ENCODE results near the gene IL1F10. TPM values are rescaled to one million over a fixed set of nuclear protein-coding genes. Genes with fewer than 3 reads are reported as not detected.

IL1F10 gene
- total RNA-seq, 2 experiments from 2014 or later = not detected

DNA sequence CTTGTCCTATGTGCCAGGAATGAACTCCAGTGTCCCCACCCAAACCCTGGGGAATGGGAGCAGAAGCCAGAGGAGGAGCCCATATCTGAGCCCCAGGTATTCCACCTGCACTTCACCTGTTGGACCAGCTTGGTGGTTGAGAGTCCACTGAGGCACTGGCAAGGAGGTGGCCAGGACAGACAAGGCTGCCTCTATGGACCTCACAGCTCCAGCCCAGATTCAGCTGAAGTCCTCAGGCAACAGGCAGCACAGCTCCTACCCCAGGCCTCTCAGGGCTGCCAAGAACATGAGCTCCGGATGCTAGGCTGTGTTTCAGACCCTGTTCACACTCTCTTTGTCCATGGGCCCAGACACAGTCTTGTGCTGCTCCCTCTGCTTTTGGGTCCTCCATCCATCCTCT, 2.9 kb upstream of the IL1F10 start:
- H3K9me2 ChIP-seq (ENCODE audit: insufficient read depth, low read length) = no peaks in the 10 kb centered on the region
- TF ChIP-seq, protein P1, sequence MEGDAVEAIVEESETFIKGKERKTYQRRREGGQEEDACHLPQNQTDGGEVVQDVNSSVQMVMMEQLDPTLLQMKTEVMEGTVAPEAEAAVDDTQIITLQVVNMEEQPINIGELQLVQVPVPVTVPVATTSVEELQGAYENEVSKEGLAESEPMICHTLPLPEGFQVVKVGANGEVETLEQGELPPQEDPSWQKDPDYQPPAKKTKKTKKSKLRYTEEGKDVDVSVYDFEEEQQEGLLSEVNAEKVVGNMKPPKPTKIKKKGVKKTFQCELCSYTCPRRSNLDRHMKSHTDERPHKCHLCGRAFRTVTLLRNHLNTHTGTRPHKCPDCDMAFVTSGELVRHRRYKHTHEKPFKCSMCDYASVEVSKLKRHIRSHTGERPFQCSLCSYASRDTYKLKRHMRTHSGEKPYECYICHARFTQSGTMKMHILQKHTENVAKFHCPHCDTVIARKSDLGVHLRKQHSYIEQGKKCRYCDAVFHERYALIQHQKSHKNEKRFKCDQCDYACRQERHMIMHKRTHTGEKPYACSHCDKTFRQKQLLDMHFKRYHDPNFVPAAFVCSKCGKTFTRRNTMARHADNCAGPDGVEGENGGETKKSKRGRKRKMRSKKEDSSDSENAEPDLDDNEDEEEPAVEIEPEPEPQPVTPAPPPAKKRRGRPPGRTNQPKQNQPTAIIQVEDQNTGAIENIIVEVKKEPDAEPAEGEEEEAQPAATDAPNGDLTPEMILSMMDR (conservative IDR thresholded peaks at IDR 0.05; ENCODE audit: low read length) = no peak
- no peak for TF ChIP-seq EZH2phosphoT487 (IDR thresholded peaks at IDR 0.05; ENCODE audit: borderline replicate concordance, low read depth, low read length)
- no peak overlapping the region for H3K27ac ChIP-seq (ENCODE audit: low read depth, low read length, poor library complexity, severe bottlenecking)
- no peaks in the 10 kb centered on the region for H3K79me2 ChIP-seq (ENCODE audit: insufficient read depth, low read depth, low read length)
- ChIA-PET POLR2A (no interaction called here), CTCF (ENCODE audit: unreplicated experiment) (no interaction called here)
- H3K4me3 ChIP-seq (ENCODE audit: low read depth, low read length, poor library complexity, severe bottlenecking) = no peak overlapping the region
- H3K36me3 ChIP-seq (ENCODE audit: insufficient read depth, low read length) = no peaks in the 10 kb centered on the region
- H3K4me2 ChIP-seq (ENCODE audit: low read length) = no peak overlapping the region
- DNase-seq (ENCODE audit: low spot score) = no peak
- no peaks in the 10 kb centered on the region for H3K9me3 ChIP-seq (ENCODE audit: low read length)
- no peak overlapping the region for H2AFZ ChIP-seq (ENCODE audit: low read length)
- H3K4me1 ChIP-seq (ENCODE audit: insufficient read depth, low read length, poor library complexity, severe bottlenecking) = no peaks in the 10 kb centered on the region
- intact Hi-C loops (cut with micrococcal nuclease; ENCODE audit: unreplicated experiment) = no loop called here
- no peaks in the 10 kb centered on the region for H4K20me1 ChIP-seq (ENCODE audit: insufficient read depth, low read length)
- no TSS peak for BruUV-seq (replicated peaks)

DNA sequence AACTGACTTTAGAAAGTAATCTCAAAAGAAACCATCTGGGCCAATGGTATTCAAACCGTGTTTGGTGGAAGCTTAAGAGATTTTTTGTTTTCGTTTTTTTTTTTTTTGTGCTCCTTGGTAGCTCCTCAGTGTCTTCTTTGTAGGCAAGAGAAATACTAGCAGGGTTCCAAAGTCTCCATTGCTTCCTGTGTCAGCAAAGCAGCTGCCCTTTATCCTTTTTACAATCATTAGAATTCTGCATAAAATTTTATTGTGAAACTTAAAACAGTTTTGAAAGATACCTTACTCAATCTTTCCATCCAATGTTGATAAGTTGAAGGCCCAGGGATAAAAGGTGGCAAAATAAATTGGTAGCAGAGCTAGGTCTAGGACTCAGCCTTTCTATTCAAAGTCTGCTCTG, 479 bp downstream of the IL1F10 start:
- no peak for DNase-seq (ENCODE audit: low spot score)
- no peaks in the 10 kb centered on the region for H3K36me3 ChIP-seq (ENCODE audit: insufficient read depth, low read length)
- TF ChIP-seq, protein P1 (conservative IDR thresholded peaks at IDR 0.05; ENCODE audit: low read length) = no peak
- TF ChIP-seq EZH2phosphoT487 (IDR thresholded peaks at IDR 0.05; ENCODE audit: borderline replicate concordance, low read depth, low read length) = no peak
- CTCF ChIA-PET (ENCODE audit: unreplicated experiment) = no interaction called here
- H3K4me1 ChIP-seq (ENCODE audit: insufficient read depth, low read length, poor library complexity, severe bottlenecking) = no peaks in the 10 kb centered on the region
- H3K4me3 ChIP-seq (ENCODE audit: low read depth, low read length, poor library complexity, severe bottlenecking) = no peak overlapping the region
- no peak overlapping the region for H3K27ac ChIP-seq (ENCODE audit: low read depth, low read length, poor library complexity, severe bottlenecking)
- H3K79me2 ChIP-seq (ENCODE audit: insufficient read depth, low read depth, low read length) = no peaks in the 10 kb centered on the region
- no peaks in the 10 kb centered on the region for H3K9me2 ChIP-seq (ENCODE audit: insufficient read depth, low read length)
- H3K9me3 ChIP-seq (ENCODE audit: low read length) = no peaks in the 10 kb centered on the region
- no peak overlapping the region for H2AFZ ChIP-seq (ENCODE audit: low read length)
- BruUV-seq (replicated peaks) = no TSS peak
- H4K20me1 ChIP-seq (ENCODE audit: insufficient read depth, low read length) = no peaks in the 10 kb centered on the region
- intact Hi-C loops (cut with micrococcal nuclease; ENCODE audit: unreplicated experiment) = no loop called here
- POLR2A ChIA-PET = no interaction called here
- H3K4me2 ChIP-seq (ENCODE audit: low read length) = no peak overlapping the region

DNA sequence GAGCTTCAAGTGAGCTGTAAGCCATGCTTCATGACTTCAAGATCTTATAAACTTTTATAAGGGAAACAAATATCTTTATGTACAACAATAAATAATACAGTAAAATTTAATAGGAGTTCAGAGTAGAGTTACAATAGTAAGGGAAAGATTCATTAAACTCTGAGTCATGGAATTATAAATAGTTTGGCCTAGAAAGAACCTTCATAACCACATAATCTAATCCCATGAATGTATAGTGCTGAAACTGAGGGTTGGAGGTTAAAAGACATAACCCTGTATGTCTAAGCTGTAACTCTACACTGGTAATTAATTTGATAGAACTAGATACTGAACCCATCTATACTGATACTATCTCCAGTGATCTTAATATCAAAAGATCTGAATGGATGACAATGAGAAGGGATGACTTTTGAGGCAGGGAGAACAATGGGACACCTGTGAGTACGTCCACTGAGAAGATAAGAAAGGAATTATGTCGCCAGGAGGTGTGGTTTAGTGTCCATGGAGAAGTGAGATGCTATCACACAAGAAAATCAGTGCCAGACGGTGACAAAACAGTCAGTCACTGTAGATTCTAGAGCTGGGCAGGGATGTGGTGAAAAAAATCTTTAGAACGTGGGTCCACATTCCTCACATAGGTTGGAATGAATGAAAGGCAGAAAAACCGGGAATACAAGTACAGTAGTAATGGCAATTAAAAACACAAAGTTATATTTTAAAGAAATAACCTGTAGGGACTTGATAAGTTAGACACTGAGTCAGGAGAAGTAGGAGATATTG, 1.1 kb downstream of the IL1F10 start:
- H3K27ac ChIP-seq (ENCODE audit: low read depth, low read length, poor library complexity, severe bottlenecking) = no peak overlapping the region
- intact Hi-C loops (cut with micrococcal nuclease; ENCODE audit: unreplicated experiment) = no loop called here
- no peaks in the 10 kb centered on the region for H3K9me2 ChIP-seq (ENCODE audit: insufficient read depth, low read length)
- H3K36me3 ChIP-seq (ENCODE audit: insufficient read depth, low read length) = no peaks in the 10 kb centered on the region
- no peak overlapping the region for H3K4me3 ChIP-seq (ENCODE audit: low read depth, low read length, poor library complexity, severe bottlenecking)
- no TSS peak for BruUV-seq (replicated peaks)
- no peaks in the 10 kb centered on the region for H4K20me1 ChIP-seq (ENCODE audit: insufficient read depth, low read length)
- H3K79me2 ChIP-seq (ENCODE audit: insufficient read depth, low read depth, low read length) = no peaks in the 10 kb centered on the region
- ChIA-PET POLR2A (interaction anchor here (0.6 kb wide), 1 partner anchor 923 kb away, joined by 4 read pairs; no protein-coding TSS in a partner anchor), CTCF (ENCODE audit: unreplicated experiment) (no interaction called here)
- H3K4me1 ChIP-seq (ENCODE audit: insufficient read depth, low read length, poor library complexity, severe bottlenecking) = no peaks in the 10 kb centered on the region
- no peak overlapping the region for H3K4me2 ChIP-seq (ENCODE audit: low read length)
- H2AFZ ChIP-seq (ENCODE audit: low read length) = no peak overlapping the region
- H3K9me3 ChIP-seq (ENCODE audit: low read length) = no peaks in the 10 kb centered on the region
- TF ChIP-seq, protein P1 (conservative IDR thresholded peaks at IDR 0.05; ENCODE audit: low read length) = no peak
- no peak for DNase-seq (ENCODE audit: low spot score)
